GM18909 (cell line): Measurements from ENCODE around the gene CTSC.

Experiments
- ATAC-seq: cut with Tn5 transposase; IDR thresholded peaks from one replicate; pipeline ENCODE4 v1.9.1; 2021; ENCODE audit warnings: mild to moderate bottlenecking; ENCODE audit not compliant: unreplicated experiment, poor library complexity

CTSC gene

DNA sequence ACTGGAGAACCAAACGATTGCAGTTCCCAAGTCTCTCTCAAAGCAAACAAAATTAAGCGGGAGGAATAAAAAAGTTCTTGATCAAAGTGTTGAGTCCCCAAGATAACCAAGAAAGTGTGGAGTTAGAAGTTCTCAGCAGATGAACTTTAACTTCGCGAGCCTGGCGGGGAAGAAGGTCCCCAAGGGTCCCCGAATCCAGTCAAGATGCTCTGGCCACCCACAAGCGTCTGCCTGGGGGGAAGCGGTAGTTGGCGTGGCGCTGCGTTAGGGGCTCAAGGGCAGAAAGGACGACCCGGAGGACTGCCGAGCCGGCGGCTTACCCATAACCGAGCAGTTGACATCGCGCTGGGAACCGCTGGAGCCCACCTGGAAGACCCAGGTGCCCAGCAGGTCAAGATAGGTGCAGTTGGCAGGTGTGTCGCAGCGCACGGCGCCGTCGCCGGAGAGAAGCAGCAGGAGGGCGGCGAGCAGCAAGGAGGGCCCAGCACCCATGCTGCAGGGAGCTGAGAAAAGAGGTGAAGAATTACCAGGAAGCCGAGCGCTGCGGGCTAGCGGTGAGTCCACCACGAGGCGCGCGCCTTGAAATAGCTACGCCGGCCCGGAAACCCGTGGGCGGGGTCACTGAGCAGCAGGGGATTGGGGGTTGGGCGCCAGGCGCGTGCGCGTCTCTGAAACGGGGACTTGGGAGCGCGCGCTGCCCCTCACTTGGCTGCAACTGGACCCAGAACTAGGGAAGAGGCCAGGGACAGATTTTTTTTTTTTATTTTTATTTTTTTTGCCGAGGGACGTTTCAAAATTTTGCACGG lies at the start of gene CTSC:
CTSC (minus strand) TSS at position 556 of the 806 bp plus-strand sequence; CDS start at position 492, 64 bp downstream.
- peak; percentile 92 for ATAC-seq

DNA sequence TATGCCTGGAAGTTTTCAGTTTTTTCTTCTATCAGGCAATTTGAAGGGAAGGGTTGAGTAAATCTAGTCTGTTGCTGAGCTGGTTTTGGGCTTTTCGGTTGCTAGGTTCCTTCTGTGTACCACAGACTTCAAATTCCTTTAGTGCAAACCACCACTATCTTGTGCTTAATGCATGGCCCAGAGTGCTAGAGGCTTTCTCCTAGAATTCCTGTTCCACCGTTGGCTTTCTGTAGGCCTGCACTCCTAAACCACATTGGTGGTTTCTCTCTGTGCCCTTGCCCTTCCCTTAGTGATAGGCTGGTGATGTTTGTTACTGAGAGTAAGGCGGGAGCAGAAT lies 47.1 kb upstream of the CTSC start:
- no peak for ATAC-seq

DNA sequence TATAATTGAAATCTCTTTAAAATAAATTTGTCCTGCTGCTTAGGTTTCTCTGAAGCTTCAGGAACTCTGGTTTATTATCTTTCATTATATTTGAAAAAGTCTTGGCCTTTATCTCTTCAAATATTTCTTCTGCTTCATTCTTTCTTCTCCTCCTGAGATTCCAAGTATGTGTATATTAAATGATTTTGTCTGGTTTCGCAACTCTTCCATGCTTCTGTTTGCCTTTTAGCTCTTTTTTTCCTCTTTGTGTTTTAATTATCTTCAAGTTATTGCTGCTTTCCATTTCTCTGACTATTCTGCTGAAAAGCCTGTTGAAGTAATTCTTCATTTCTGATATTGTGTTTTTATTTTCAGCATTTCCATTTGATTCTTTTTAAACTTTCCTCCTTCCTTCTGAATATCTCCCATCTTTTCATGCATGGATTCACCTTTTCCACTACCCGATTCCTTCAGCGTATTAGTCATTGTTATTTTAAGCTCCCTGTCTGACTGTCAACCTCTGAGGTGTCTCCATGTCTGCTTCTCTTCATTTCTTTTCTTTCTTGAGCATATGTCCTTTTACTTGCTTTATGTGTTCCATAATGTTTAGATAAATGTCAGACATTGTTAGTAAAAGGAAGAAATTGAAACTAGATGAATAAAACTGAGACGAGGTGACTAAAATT lies 46.6 kb upstream of the CTSC start:
- ATAC-seq, result no peak

GRCh38 chr11:88383447-88383846 lies 45.9 kb upstream of the CTSC start:
- peak; percentile 63 for ATAC-seq

- ATAC-seq, result no peak
These were observed 41.6 kb upstream of the CTSC start for GRCh38 chr11:88379130-88379529.

- ATAC-seq, result no peak
These were observed 41.0 kb upstream of the CTSC start for GRCh38 chr11:88378422-88379066.

GRCh38 chr11:88377646-88378045 lies 40.1 kb upstream of the CTSC start:
- no peak for ATAC-seq

DNA sequence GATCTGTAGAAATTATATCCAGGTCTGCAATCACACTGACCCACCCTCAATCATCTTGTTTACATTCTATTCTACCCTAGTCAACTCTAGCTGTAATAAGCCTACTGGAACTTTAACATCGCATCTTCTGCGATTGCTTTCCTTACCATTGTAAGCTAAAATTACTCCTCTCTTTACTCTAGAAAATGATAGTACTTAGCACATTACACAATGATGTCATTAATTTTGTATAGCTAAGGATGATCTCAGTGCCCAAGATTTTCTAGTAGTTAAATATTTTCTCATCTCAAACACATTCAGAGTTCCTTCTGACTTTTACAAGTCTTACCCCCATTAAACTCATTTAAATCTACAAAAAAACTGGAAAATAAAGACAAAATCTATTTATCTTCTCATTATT lies 39.6 kb upstream of the CTSC start:
- no peak for ATAC-seq

DNA sequence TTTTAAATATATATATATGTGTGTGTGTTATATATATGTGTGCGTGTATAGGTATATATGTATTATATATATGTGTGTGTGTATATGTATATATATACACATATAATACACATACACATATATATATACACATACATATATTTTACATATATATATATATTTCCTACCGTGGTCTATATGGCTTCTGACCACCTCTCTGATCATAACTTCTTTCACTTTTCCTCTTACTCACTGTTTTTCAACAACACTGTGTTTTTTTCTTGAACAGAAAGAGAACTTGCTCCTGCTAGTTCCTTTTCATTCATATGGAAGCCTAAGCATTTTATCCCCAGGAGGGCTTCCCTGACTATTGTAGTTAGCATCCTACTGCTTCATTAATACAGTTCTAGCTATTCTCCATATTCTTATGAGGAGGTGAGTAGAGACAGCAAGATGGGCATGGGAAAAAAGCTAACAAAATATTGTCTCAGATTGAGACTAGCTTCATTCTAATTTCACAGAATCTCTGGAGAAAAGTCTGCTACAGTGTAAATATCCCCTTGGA lies 38.5 kb upstream of the CTSC start:
- no peak for ATAC-seq

- no peak for ATAC-seq
These were observed 33.2 kb upstream of the CTSC start for GRCh38 chr11:88370782-88371181.

GRCh38 chr11:88367310-88367709 lies 29.8 kb upstream of the CTSC start:
- no peak for ATAC-seq

DNA sequence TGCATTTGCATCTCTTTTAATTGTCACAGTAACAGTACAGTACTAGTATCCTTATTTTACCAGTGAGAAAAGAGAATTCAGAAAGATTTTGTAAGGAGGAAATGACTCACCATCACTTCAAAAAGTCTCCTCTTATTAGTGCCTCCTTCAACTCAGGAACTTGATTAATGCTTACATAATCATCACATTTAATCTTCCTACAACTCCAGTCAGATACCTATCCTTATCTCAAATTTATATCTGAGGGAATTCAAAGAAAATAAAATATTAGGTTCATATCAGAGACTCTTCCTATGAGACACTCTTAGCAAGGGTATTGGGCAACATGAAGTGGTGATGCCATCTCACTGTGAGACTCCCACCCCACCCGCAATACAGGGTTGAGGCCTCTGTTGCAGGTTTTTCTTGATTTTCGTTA lies 26.1 kb upstream of the CTSC start:
- peak; percentile 29 for ATAC-seq

- no peak for ATAC-seq
These were observed 25.5 kb upstream of the CTSC start for GRCh38 chr11:88363004-88363403.

DNA sequence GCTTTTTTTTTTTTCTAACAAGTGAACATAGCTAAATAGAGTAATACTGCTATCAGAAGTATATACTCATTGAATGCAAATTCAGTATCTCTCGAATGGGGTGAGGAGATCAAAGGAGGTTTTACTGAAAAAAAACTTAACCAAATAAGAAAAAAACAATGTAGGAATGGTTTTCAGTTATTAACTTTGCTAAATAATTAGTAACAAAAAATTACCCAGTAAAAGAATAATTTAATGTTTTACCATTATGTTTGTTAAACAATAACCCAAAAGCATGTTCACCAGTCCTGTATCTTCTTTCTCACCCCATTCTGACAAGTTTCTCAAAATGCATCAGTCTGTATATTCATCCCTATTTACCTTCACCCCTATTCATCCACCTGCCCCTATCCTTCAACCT lies 22.6 kb upstream of the CTSC start:
- ATAC-seq, result peak; percentile 32

DNA sequence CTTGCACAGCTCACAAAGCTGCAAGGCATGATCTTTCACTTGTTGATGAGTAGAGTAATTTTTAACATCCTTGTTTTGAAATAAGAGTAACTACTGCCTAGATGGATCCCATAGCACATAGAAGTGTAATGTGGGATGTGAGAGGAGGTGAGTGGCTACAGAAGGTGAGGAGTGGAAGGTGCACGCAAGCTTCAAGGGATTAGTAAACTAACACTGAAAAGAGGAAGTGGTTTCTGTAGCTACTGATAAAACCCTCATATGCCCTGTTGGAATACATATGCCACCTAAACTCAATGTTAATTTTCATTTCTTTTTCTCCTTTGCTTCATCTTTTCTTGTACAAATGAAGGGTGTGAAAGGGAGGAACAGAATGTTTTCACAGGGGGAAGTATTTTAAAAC lies 22.0 kb upstream of the CTSC start:
- ATAC-seq, result peak; percentile 76

GRCh38 chr11:88359114-88359513 lies 21.6 kb upstream of the CTSC start:
- ATAC-seq, result no peak

GRCh38 chr11:88358040-88358431 lies 20.5 kb upstream of the CTSC start:
- no peak for ATAC-seq

GRCh38 chr11:88357323-88358039 lies 19.9 kb upstream of the CTSC start:
- ATAC-seq, result peak; percentile 49

DNA sequence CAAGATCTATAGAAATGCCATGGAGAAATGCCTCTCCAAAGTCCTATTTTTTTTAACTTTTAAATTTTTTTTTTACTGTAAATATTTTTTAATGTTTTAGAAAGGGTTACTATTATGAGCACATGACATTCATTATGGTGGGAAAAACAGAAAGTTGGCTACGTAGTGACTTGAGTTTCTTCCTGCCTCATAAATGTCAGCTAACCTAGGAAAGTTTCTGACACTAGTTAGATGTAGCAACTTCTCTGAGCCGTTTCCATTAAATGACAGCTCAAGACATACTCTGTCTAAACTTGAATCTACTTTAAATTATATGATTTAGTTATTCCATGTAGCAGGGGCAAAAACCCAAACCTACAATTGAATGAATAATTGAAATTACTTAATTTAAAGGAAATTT lies 18.4 kb upstream of the CTSC start:
- ATAC-seq, result no peak

DNA sequence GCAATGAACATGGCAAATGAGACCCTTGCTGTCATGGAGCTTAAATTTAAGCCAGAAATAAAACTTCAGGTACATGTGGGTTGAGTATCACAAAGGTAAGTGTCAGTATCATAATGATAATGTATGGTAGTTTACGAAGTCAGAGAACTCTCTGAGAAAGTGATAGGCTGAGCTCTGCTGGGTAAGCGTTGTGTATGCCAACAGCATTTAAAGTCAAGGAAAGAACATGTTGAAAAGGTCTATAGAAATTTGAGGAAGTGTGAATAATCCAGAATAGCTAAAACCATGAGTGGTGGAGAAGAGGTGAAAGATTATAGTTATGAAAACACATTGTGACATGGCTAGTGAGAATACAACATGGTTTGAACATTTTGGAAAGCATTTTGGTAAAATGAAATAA lies 17.4 kb upstream of the CTSC start:
- ATAC-seq, result no peak
